Adrenal gland (tissue), 5 donors: ENCODE data around the gene TNFRSF11A.

Experiments
- CTCF ChIP-seq, 6 experiments: fragments of 450-650 bp in 4 of 6; fragments of 200-600 bp in 2 of 6; sonication (generic) in 1 of 6; IDR thresholded peaks; 1 replicate in 5 of 6; 2 replicates in 1 of 6; pipeline versions ENCODE4 v1.5.1 to v1.8.0; 2016 to 2021; ENCODE audit warnings: antibody characterized with exemption in 6 of 6, mild to moderate bottlenecking in 2 of 6, moderate library complexity in 1 of 6
- POLR2A ChIP-seq, 2 donors: fragments of 450-650 bp; IDR thresholded peaks; one replicate each; pipeline ENCODE4 v1.6.1; 2017; ENCODE audit warnings: antibody characterized with exemption in 2 of 2, mild to moderate bottlenecking in 2 of 2, moderate library complexity in 1 of 2
- donor health status: DM: no; HTN: no; CAD: no.

- TF ChIP-seq CTCF (IDR thresholded peaks at IDR 0.05), result no peak
- TF ChIP-seq POLR2A (IDR thresholded peaks at IDR 0.05), result no peak
Measured at GRCh38 chr18:62407660-62408059, 82.5 kb downstream of the TNFRSF11A start.
